Superior temporal gyrus (tissue), 1 donor: Measurements from ENCODE around the gene SKIC2.
A peak's percentile ranks its signal among the peaks of the same experiment; 100 is the strongest.

Source experiments
- DNase-seq: peaks from one replicate; pipeline ENCODE4 v3.0.0-alpha.2; 2016; ENCODE audit errors: extremely low spot score

Gene SKIC2

DNA sequence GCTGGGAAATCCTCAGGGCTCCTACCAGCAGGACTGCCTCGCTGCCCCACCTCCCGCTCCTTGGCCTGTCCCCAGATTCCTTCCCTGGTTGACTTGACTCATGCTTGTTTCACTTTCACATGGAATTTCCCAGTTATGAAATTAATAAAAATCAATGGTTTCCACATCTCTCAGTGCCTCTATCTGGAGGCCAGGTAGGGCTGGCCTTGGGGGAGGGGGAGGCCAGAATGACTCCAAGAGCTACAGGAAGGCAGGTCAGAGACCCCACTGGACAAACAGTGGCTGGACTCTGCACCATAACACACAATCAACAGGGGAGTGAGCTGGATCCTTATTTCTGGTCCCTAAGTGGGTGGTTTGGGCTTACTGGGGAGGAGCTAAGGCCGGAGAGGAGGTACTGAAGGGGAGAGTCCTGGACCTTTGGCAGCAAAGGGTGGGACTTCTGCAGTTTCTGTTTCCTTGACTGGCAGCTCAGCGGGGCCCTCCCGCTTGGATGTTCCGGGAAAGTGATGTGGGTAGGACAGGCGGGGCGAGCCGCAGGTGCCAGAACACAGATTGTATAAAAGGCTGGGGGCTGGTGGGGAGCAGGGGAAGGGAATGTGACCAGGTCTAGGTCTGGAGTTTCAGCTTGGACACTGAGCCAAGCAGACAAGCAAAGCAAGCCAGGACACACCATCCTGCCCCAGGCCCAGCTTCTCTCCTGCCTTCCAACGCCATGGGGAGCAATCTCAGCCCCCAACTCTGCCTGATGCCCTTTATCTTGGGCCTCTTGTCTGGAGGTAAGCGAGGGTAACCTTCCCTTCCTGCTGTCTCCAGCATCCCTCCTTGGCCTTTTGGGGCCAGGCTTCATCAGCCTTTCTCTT lies 13.2 kb upstream of the SKIC2 start, which contains the start of gene CFB:
CFB (plus strand) TSS at position 589 of the 863 bp plus-strand sequence; CDS start at position 716, 127 bp downstream.
- no peak for DNase-seq

DNA sequence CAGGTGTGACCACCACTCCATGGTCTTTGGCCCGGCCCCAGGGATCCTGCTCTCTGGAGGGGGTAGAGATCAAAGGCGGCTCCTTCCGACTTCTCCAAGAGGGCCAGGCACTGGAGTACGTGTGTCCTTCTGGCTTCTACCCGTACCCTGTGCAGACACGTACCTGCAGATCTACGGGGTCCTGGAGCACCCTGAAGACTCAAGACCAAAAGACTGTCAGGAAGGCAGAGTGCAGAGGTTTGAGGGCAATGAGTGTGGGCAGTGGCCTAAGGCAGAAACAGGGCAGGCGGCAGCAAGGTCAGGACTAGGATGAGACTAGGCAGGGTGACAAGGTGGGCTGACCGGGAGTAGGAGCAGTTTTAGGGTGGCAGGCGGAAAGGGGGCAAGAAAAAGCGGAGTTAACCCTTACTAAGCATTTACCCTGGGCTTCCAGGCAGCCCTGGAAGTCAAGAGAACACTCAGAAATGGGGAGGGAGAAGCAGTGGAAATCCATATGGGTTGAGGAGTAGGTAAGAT lies 12.5 kb upstream of the SKIC2 start:
- DNase-seq = no peak

DNA sequence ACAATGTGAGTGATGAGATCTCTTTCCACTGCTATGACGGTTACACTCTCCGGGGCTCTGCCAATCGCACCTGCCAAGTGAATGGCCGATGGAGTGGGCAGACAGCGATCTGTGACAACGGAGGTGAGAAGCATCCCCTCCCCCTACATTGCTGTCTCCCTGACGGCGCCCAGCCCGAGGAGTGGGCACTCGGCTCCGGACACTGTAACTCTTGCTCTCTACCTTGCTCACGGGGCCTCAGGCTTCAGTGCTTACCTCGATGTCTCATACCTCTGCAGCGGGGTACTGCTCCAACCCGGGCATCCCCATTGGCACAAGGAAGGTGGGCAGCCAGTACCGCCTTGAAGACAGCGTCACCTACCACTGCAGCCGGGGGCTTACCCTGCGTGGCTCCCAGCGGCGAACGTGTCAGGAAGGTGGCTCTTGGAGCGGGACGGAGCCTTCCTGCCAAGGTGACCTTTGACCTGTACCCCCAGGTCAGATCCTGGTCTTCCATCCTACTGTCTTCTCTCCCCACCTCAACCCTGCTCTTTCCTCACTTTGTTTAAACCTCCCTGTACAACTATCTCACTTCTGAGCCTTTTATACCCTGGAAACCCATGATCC lies 11.8 kb upstream of the SKIC2 start:
- no peak for DNase-seq

DNA sequence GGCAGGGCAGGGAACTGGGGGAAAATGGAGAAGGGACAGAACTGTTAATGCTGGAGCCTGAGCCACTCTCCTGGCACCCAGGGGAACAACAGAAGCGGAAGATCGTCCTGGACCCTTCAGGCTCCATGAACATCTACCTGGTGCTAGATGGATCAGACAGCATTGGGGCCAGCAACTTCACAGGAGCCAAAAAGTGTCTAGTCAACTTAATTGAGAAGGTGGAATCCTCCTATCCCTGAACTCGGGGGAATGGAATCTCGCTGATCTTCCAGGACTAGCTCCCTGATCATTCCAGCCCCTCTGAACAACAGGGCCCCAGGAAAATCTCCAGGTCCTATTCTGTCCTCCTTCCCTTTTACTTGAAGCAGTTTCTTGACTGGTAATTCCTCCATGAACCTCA lies 11.1 kb upstream of the SKIC2 start:
- DNase-seq = no peak

DNA sequence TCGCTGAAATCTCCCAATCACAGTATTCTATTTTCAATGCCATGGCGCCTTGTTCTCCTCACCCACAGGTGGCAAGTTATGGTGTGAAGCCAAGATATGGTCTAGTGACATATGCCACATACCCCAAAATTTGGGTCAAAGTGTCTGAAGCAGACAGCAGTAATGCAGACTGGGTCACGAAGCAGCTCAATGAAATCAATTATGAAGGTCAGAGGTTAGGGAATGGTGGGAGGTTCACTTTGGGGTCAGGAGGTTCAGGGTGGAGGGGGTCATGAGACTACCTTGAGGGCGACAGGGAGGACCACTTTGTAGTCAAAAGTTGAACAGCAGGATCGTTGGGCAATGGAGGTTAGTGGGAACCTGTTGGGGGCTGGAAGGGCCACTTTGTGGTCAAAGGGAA lies 10.7 kb upstream of the SKIC2 start:
- no peak for DNase-seq

DNA sequence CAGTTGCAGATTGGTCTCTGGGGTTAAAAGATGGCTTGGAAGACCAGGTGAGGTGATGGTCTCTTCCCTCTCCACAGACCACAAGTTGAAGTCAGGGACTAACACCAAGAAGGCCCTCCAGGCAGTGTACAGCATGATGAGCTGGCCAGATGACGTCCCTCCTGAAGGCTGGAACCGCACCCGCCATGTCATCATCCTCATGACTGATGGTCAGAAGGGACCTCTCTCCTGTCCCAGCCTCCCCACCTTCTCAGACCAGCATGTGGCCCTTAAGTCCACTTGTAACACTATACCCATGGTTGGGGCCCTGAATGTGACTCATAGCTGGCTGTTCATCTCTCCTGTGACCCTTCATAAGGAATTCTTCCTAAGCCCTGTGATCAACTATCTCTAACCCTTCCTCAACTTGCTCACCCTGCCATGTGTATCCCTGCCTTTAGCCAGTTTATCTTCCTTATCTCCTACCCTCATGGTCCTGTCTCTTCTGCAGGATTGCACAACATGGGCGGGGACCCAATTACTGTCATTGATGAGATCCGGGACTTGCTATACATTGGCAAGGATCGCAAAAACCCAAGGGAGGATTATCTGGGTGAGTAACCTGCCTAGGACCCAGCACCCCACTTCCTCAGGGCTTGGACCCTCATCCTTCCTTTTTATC lies 10.1 kb upstream of the SKIC2 start:
- no peak for DNase-seq

DNA sequence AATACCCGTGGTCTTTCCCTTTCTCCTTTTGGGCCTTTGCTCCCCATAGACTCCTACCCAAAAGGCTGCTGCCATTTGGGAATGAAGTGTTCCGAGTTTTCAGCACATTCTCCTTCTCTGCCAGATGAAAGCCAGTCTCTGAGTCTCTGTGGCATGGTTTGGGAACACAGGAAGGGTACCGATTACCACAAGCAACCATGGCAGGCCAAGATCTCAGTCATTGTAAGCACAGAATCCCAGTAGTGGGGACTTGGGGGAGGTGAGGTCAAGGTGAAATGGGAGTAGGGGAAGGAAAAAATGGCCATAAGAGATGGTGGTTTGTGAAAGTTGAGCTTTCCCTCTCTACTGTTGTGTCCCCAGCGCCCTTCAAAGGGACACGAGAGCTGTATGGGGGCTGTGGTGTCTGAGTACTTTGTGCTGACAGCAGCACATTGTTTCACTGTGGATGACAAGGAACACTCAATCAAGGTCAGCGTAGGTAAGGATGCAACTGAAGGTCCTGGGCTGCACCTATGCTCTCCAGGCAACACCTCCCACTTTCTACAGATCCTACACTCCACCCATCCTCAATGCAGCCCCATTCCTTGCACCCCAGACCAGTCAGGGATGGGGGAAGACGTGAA lies 8.9 kb upstream of the SKIC2 start:
- DNase-seq = no peak

DNA sequence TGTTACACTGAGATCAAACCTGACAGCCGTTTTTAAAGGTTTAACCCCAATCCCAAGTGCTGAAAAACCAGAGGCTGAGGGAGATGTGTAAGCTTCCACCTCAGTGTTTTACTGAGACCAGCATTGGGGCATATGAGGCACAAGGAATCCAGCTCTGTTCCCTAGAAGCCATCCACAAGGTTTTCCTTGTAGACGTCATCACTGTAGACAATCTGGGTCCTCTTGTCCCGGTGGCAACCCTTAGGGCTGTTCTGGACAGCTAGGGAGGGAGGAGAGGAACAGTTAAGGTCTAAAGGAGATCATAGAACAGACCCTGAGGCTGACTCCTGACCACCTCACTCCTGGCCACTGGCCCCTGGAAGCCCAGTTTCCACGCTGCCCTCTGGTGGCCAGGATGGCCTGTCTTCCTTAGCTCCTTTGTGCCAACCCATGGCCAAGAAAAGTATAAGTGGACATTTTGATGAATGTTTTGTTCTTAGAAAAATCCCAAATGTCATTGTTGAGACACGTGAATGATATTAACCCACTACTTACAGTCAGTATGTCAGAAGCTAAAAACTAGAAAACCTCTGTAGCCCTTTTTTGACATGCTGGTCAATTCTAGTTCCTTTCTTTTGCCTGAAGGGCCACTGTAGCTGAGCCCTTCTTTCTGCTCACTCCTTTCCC lies 6.7 kb upstream of the SKIC2 start:
- DNase-seq = peak; percentile 80

DNA sequence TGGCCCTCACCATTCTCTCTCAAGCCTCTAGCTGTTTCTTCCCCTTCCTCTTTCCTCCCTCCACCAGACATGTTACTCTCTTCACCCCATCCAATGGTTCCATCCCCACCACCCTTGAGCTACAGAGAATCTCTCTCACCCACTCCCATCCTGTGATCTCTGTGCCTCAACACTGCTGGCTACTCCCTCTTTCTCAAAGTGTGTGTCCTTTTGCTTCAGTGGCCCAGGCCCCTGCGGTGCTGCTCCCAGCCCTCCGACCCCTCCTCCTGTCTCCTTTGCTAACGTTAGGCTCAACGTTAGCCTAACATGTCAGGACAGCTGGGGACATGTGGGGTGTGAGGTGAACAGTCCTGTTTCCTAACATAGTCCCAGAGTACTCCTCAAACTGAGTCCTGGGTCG lies 6.1 kb upstream of the SKIC2 start:
- no peak for DNase-seq

DNA sequence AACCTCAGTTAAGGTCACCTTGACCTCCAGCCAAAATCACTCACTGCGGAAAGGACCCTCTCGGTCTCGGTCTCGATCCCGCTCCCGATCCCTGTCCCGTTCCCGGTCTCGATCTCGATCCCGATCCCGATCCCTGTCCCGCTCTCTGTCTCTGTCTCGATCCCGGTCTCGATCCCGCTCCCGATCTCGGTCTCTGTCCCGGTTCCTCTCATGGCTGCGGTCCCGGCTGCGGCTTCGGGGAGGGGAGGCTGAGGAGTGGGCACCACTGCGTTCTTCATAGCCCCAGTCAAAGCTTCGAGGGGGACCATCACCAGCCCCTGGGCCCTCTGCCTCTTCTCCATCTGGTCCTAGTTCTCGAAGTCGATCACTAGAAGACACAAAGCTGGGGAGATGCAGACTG lies 4.5 kb upstream of the SKIC2 start:
- no peak for DNase-seq

DNA sequence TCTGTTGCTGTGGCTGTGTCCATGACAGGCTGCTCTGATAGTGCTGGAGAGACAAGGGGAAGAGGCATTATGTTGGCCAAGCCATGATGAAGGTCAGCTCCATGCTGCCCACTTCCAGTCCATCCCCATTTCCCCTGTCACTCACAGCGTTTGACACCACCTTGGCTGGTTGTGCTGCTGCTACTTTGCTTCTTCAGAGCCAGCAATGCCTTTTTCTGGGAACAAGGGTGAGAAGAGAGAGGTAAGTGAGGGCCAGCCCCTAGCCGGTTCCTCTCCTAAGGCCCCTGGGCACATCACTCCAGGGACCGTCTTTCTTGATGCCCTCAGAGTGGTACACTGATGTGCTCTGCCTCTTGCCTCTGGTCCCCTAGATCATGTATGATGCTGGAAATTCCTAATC lies 2.2 kb upstream of the SKIC2 start:
- no peak for DNase-seq

DNA sequence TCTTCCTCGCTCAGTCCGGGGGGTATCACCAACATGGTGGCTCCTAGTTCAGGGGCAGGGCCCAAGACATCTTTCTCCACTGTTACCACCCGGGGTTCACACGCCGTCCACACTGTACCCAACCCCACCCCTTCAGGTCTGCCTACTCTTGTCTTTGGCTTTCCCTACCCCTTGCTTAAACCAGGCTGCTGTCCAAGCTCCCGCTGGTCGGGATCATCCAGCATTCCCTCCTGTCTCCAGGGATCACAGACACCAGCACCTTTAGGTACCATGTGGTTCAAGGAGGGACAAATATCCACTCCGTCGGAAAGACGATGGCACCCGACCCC lies 599 bp upstream of the SKIC2 start:
- DNase-seq = peak; percentile 9

DNA sequence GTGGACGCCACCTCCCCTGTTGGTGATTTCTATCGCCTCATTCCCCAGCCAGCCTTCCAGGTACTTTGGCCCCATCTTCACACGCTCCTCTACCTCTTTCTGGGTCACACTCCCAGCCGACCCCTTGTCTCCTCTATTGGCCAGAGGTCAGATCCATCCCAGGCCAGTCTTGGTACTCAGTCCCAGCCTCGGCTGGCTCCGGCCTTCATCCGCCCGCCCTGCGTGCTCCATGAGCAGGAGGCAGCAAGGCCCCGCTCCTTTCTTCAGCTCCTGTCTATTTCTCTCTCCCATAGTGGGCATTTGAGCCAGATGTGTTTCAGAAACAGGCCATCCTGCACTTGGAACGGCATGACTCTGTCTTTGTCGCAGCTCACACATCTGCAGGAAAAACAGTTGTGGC lies 2.6 kb downstream of the SKIC2 start:
- DNase-seq = no peak

DNA sequence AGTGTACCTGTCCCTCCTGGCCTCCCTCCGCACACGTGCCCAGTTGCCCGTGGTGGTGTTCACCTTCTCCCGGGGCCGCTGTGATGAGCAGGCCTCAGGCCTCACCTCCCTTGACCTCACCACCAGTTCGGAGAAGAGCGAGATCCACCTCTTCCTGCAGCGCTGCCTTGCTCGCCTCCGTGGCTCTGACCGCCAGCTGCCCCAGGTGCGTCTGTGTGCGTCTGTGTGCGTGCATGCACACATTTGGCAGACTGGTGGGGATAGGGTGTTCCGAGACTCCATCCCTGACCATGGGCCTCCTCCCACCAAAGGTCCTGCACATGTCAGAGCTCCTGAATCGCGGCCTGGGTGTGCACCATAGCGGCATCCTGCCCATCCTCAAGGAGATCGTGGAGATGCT lies 4.9 kb downstream of the SKIC2 start:
- DNase-seq = no peak

DNA sequence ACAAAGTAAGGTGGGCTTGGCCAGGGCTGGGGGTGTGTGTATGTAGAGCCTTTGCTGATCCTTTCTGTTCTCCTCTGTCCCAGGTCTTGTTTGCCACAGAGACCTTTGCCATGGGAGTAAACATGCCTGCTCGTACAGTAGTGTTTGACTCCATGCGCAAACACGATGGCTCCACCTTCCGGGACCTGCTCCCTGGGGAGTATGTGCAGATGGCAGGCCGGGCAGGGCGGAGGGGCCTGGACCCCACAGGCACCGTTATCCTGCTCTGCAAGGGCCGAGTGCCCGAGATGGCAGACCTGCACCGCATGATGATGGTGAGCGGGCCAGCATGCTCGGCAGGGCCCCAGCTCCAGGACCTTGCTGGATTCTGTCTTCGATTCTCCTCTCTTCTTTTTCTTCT lies 6.7 kb downstream of the SKIC2 start:
- no peak for DNase-seq

DNA sequence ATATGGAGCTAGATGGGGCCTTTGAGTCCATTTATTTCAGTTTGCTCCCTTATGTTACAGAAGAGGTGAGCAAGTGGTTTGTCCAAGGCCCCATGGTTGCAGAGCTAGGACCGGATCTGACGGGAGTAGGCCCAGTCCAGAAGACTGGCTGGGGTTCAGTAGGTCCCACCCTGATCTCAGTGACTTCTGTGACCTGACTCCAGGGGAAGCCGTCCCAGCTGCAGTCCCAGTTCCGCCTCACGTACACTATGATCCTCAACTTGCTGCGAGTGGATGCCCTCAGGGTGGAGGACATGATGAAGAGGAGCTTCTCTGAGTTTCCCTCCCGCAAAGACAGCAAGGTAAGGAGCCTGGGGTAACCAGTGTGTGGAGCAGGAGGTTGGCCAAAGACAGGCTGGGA lies 7.5 kb downstream of the SKIC2 start:
- DNase-seq = no peak

DNA sequence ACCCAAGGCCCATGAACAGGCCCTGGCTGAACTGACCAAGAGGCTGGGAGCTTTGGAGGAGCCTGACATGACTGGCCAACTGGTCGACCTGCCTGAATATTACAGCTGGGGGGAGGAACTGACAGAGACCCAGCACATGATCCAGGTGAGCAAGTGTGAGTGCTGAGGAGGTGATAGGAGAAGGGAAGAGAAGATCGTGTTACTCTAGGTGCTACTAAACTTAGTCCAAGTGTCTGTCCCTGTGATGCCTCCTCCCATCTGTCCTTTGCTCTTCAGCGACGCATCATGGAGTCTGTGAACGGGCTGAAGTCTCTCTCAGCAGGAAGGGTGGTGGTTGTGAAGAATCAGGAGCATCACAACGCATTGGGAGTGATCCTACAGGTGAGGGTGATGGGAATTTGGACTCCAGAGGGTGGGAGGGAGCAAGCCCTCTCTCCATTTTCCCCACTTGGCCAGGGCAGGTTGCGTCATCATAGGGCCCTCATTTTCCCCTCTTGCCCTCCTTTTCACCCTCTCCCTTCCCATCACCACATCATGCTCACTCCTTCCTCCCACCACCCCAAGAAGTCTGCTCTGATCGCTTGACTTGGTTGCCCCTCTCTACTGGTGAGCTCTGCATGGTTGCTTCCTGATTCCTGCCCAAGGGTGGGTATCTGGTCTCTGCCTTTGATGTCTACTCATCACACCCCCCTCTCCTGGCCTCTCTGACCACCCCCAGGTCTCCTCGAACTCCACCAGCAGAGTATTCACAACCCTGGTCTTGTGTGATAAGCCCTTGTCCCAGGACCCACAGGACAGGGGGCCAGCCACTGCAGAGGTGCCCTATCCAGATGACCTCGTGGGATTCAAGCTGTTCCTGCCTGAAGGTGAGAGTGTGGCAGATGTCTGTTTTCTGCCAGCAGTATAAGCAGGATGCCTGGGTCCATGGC lies 8.3 kb downstream of the SKIC2 start:
- no peak for DNase-seq

DNA sequence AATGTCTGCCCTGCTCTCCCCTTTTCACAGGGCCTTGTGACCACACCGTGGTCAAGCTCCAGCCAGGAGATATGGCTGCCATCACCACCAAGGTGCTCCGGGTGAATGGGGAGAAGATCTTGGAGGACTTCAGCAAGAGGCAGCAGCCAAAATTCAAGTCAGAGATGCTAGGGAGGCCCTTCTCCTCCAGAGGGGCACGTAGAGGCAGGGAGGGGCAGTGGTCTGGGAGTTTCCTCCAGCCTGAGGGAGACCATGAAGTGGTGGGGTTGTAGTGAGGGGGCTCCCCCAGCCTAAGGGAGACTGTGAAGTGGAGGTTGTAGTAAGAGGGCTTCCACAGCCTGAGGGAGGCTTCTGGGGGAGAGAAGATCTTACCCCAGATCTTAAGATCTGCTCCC lies 8.9 kb downstream of the SKIC2 start:
- DNase-seq = no peak

DNA sequence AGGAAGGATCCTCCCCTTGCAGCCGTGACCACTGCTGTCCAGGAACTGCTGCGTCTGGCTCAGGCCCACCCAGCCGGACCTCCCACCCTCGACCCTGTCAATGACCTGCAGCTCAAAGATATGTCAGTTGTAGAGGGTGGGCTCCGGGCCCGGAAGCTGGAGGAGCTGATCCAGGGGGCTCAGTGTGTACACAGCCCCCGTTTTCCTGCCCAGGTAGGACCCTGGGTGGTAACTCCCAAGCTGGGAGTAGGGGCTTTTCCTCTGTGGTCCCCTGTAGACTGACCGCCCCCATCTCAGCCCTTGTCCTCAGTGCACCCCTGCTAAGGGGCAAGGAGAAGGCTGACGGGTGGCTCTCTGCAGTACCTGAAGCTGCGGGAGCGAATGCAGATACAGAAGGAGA lies 9.4 kb downstream of the SKIC2 start:
- no peak for DNase-seq

DNA sequence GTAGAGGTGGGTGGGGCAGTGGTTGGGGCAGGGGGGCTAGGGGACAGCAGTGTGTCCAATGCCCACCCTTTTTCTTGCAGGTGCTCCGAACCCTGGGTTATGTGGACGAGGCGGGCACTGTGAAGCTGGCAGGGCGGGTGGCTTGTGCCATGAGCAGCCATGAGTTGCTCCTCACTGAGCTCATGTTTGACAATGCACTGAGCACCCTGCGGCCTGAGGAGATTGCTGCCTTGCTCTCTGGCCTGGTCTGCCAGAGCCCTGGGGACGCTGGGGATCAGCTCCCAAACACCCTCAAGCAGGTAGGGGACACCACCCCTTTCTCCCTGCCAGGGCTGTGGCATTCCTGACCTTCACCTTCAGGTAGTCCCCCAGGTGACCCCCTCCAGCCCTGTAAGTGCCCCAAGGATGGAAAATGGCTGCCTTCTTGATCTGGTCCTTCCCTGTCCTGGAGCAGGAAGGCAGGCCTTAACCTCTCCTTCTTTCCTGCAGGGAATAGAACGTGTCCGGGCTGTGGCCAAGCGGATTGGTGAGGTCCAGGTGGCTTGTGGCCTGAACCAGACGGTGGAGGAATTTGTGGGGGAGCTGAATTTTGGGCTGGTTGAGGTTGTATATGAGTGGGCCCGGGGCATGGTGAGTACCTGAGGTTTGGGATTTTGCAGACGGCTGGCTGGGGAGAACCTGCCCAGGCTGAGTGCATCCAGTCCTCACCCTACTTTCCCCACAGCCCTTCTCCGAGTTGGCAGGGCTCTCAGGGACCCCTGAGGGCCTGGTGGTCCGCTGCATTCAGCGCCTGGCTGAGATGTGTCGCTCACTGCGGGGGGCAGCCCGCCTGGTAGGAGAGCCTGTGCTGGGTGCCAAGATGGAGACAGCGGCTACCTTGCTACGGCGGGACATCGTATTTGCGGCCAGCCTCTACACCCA lies 10.1 kb downstream of the SKIC2 start:
- DNase-seq = no peak
